GM18907 (cell line): ENCODE measurements around the gene TXNIP.
A peak's percentile ranks its signal among the peaks of the same experiment; 100 is the strongest.
"Not testable (repeated sequence)": the region's sequence is repeated elsewhere in the genome, so short reads cannot be mapped to it uniquely, and the experiment has no call there.

ENCODE experiments used
- ATAC-seq: cut with Tn5 transposase; IDR thresholded peaks from one replicate; pipeline ENCODE4 v1.9.1; 2021; ENCODE audit warnings: mild to moderate bottlenecking, moderate library complexity; ENCODE audit not compliant: unreplicated experiment

Gene TXNIP

GRCh38 chr1:145996433-145997015 lies at the start of gene TXNIP:
TSS of gene TXNIP (minus strand) at chr1:145996579. CDS start at chr1:145996266, 313 bp downstream.
- ATAC-seq = peak; percentile 89

- ATAC-seq = no peak
Measured at GRCh38 chr1:146039844-146040194, 43.4 kb upstream of the TXNIP start.

- ATAC-seq = peak; percentile 29
Measured at GRCh38 chr1:146036965-146037646, 40.7 kb upstream of the TXNIP start.

GRCh38 chr1:146036241-146036964 lies 40.0 kb upstream of the TXNIP start:
- no peak for ATAC-seq

- ATAC-seq = no peak
Measured at GRCh38 chr1:146035048-146035423, 38.7 kb upstream of the TXNIP start.

GRCh38 chr1:146032631-146033219 lies 36.3 kb upstream of the TXNIP start:
- ATAC-seq = no peak

- ATAC-seq = no peak
Measured at GRCh38 chr1:146031476-146031875, 35.1 kb upstream of the TXNIP start.

- ATAC-seq = no peak
Measured at GRCh38 chr1:146029117-146029516, 32.7 kb upstream of the TXNIP start.

GRCh38 chr1:146026650-146027049 lies 30.3 kb upstream of the TXNIP start:
- not testable (repeated sequence) for ATAC-seq

GRCh38 chr1:146025787-146026495 lies 29.6 kb upstream of the TXNIP start:
- ATAC-seq = not testable (repeated sequence)

GRCh38 chr1:146022403-146023127 lies 26.2 kb upstream of the TXNIP start:
- no peak for ATAC-seq

GRCh38 chr1:146021622-146022402 lies 25.4 kb upstream of the TXNIP start, which contains the start of gene HJV:
TSS of gene HJV (minus strand) at chr1:146021735. CDS start at chr1:146020231, 1,504 bp downstream.
- ATAC-seq = no peak

GRCh38 chr1:146021050-146021445 lies 24.7 kb upstream of the TXNIP start:
- no peak for ATAC-seq

GRCh38 chr1:146020058-146021049 lies 24.0 kb upstream of the TXNIP start:
- ATAC-seq = no peak

GRCh38 chr1:146019231-146020057 lies 23.1 kb upstream of the TXNIP start:
- ATAC-seq = no peak

- ATAC-seq = no peak
Measured at GRCh38 chr1:146016891-146017290, 20.5 kb upstream of the TXNIP start.

- no peak for ATAC-seq
Measured at GRCh38 chr1:146013559-146013922, 17.2 kb upstream of the TXNIP start.
